ENCODE data around the gene MRPL43.
"Not testable (repeated sequence)": the region's sequence is repeated elsewhere in the genome, so short reads cannot be mapped to it uniquely, and the experiment has no call there.

Gene MRPL43

GRCh38 chr10:100986952-100987684 lies at the start of gene MRPL43, which contains the start of gene TWNK:
MRPL43 (minus strand) TSS chr10:100987497; CDS start chr10:100987443, 54 bp downstream.
TWNK (plus strand) TSS chr10:100987543; CDS start chr10:100988211, 668 bp downstream.
- peak; percentile 84 for DNase-seq

GRCh38 chr10:101036726-101037125 lies 49.4 kb upstream of the MRPL43 start:
- DNase-seq: no peak

- DNase-seq: no peak
Measured at GRCh38 chr10:101035916-101036702, 48.8 kb upstream of the MRPL43 start.

- DNase-seq: no peak
Measured at GRCh38 chr10:101035314-101035713, 48.0 kb upstream of the MRPL43 start.

- DNase-seq: not testable (repeated sequence)
Measured at GRCh38 chr10:101034404-101034803, 47.1 kb upstream of the MRPL43 start.

- no peak for DNase-seq
Measured at GRCh38 chr10:101033276-101033675, 46.0 kb upstream of the MRPL43 start.

- DNase-seq: peak; percentile 42
Measured at GRCh38 chr10:101032637-101033224, 45.4 kb upstream of the MRPL43 start.

- peak; percentile 86 for DNase-seq
Measured at GRCh38 chr10:101031796-101032636, 44.7 kb upstream of the MRPL43 start.

GRCh38 chr10:101031128-101031795 lies 44.0 kb upstream of the MRPL43 start, which contains the start of the genes PDZD7 and SFXN3:
PDZD7 (minus strand) TSS chr10:101031129; CDS start chr10:101030219, 910 bp downstream.
SFXN3 (plus strand) TSS chr10:101031234; CDS start chr10:101034695, 3,461 bp downstream.
- peak; percentile 95 for DNase-seq

GRCh38 chr10:101030496-101031127 lies 43.3 kb upstream of the MRPL43 start:
- DNase-seq: no peak

GRCh38 chr10:101029520-101030295 lies 42.4 kb upstream of the MRPL43 start:
- no peak for DNase-seq

GRCh38 chr10:101028446-101029337 lies 41.4 kb upstream of the MRPL43 start:
- DNase-seq: no peak

- no peak for DNase-seq
Measured at GRCh38 chr10:101027106-101027720, 39.9 kb upstream of the MRPL43 start.

- DNase-seq: no peak
Measured at GRCh38 chr10:101022967-101023705, 35.8 kb upstream of the MRPL43 start.

GRCh38 chr10:101021692-101022251 lies 34.5 kb upstream of the MRPL43 start:
- no peak for DNase-seq

GRCh38 chr10:101021239-101021638 lies 33.9 kb upstream of the MRPL43 start:
- DNase-seq: no peak

- no peak for DNase-seq
Measured at GRCh38 chr10:101020427-101021075, 33.3 kb upstream of the MRPL43 start.

GRCh38 chr10:101019440-101019703 lies 32.1 kb upstream of the MRPL43 start:
- DNase-seq: no peak
